Natural killer cell treated with Interleukin-12 subunit alpha and Interleukin-12 subunit beta and Interleukin-15 and Interleukin-18, amount 100 ng/mL, for 72 hours (primary cell): ENCODE measurements around the gene ASMT. TPM values are rescaled to one million over a fixed set of nuclear protein-coding genes. Genes with fewer than 3 reads are reported as not detected.
"Not testable (repeated sequence)": the region's sequence is repeated elsewhere in the genome, so short reads cannot be mapped to it uniquely, and the experiment has no call there.

ENCODE experiments used
- ATAC-seq, 2 donors: fragments of 150-1000 bp; cut with Tn5 transposase in 1 of 2; sonication (Bioruptor Pico), chemical (Tn5 transposase) in 1 of 2; 2 replicates each; pipeline ENCODE4 v1.10.0; 2021
- DNase-seq: peaks from one replicate; pipeline ENCODE4 v3.0.0; 2022; ENCODE audit warnings: low spot score
- H3K27ac Mint-ChIP-seq, 2 donors: 1 replicate in 1 of 2; 2 replicates in 1 of 2; pipeline ENCODE4 v1.8.0; 2022; ENCODE audit warnings: mixed read lengths in 2 of 2, mild to moderate bottlenecking in 1 of 2, moderate library complexity in 1 of 2
- H3K27me3 Mint-ChIP-seq, 2 donors: 1 replicate in 1 of 2; 2 replicates in 1 of 2; pipeline ENCODE4 v1.8.0; 2022; ENCODE audit warnings: mixed read lengths in 2 of 2
- H3K36me3 Mint-ChIP-seq: one replicate; pipeline ENCODE4 v1.8.0; 2022; ENCODE audit warnings: mixed read lengths
- H3K4me1 Mint-ChIP-seq, 2 donors: 1 replicate in 1 of 2; 2 replicates in 1 of 2; pipeline ENCODE4 v1.8.0; 2022; ENCODE audit warnings: low read depth in 2 of 2, mixed read lengths in 2 of 2, mild to moderate bottlenecking in 1 of 2
- H3K4me3 Mint-ChIP-seq: one replicate; pipeline ENCODE4 v1.8.0; 2022; ENCODE audit warnings: mixed read lengths
- H3K9me3 Mint-ChIP-seq: 2 replicates; pipeline ENCODE4 v1.8.0; 2022; ENCODE audit warnings: mixed read lengths
- total RNA-seq, 2 donors: library from RNA; stranded (reverse); gene quantifications; one replicate each; pipeline ENCODE4 v1.2.3, GENCODE V29; 2022

The ASMT gene
- total RNA-seq, 2 donors from 2014 or later = 1.7 to 1.8 TPM

DNA sequence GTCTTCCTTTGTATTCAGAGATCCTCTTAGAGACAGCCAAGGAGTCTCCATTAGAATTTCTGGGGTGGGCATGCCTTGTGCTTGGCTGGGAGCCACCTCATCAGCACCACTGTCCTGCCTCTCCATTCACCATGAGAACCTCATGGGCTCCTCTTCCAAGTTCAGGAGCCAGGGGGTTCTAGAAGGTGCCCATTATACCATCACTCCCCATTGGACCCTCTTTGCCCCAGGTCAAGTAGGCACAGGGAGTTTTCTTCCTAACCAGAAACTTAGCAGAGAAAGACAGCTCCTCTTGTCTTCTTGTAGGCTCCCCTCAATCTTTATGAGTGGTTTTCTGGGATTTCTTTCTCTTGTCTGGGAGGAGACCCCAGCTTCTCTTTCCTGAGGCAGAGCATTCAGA lies 31.1 kb downstream of the ASMT start:
- no peak for ATAC-seq
- no peak for DNase-seq
- peaks cover 11 to 19% of the 10 kb centered on the region in 2 donors for H3K27me3 Mint-ChIP-seq
- H3K9me3 Mint-ChIP-seq = no peaks in the 10 kb centered on the region
- H3K36me3 Mint-ChIP-seq = peaks cover 9% of the 10 kb centered on the region
- H3K27ac Mint-ChIP-seq = no peak overlapping the region
- H3K4me3 Mint-ChIP-seq = no peak overlapping the region
- peaks cover 0 to 3% of the 10 kb centered on the region in 2 donors for H3K4me1 Mint-ChIP-seq

DNA sequence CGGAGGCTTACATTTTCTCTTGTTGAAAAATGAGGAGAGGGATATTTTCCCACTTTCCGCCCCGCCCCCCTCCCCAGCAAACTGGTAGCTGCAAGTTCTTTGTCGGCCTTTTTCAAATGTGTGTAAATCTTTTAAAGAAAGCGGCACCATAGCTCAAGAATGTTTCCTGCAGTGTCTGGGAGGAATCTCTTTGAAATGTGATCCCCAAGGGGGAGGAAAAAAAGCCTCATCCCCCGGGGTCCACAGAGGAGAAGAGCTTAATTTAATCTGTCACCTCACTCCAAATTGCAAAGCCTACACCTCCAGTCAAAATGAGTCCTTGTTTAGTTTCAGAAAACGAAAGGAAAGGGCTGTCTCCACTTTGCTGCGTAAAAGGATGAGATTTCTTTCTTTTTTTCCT lies 34.8 kb downstream of the ASMT start:
- ATAC-seq (no peak), DNase-seq (no peak)
- no peak overlapping the region for H3K27ac Mint-ChIP-seq
- peaks cover 4 to 7% of the 10 kb centered on the region in 2 donors for H3K4me1 Mint-ChIP-seq
- H3K9me3 Mint-ChIP-seq = no peaks in the 10 kb centered on the region
- H3K27me3 Mint-ChIP-seq = peaks cover 7 to 11% of the 10 kb centered on the region in 2 donors
- H3K36me3 Mint-ChIP-seq = peaks cover 9% of the 10 kb centered on the region
- H3K4me3 Mint-ChIP-seq = no peak overlapping the region

DNA sequence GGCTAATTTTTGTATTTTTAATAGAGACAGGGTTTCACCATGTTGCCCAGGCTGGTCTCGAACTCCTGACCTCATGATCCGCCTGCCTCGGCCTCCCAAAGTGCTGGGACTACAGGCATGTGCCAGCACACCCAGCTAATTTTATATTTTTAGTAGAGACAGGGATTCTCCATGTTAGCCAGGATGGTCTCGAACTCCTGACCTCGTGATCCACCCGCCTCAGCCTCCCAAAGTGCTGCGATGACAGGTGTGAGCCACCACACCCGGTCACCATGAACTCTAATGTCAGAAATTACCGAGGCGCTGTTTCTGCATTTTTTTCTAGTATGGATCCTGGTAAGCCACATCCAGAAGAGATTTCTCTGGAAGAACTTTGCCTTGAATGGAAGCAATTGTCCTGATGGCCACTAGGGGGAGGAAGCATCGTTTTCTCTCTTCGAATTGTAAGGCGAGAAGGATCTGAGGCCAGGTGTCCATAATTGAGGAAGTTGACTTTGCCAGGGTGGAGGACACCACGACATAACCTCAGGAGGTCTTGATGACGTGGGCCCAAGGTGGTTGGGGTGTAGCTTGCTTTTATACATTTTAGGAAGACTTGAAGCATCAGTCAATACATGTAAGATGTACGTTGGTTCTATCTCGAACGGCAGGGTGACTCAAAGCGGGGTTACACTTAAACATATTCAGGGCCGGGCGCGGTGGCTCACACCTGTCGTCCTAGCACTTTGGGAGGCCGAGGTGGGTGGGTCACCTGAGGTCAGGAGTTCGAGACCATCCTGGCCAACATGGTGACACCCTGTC lies 37.4 kb downstream of the ASMT start:
- DNase-seq, ATAC-seq, H3K36me3 Mint-ChIP-seq, H3K9me3 Mint-ChIP-seq, H3K4me3 Mint-ChIP-seq, H3K27me3 Mint-ChIP-seq: not testable (repeated sequence)
- Mint-ChIP-seq H3K4me1 (peaks cover 13 to 14% of the 10 kb centered on the region in 2 donors), H3K27ac (peak overlapping the region in 1 of 2 donors; percentile 75)

DNA sequence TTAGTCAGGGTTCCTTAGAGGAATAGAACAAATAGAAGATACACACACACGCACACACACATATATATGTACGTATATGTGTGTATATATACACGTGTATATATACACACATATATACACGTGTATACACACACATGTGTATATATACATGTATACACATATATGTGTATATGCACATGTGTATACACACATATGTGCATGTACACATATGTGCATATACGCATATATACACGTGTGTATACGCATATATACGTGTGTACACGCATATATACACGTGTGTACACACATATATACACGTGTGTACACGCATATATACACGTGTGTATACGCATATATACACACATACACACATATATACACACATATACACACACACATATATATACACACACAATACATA lies 41.5 kb downstream of the ASMT start:
- H3K4me1 Mint-ChIP-seq = peaks cover 33 to 41% of the 10 kb centered on the region in 2 donors
- no peaks in the 10 kb centered on the region for H3K9me3 Mint-ChIP-seq
- no peak overlapping the region for H3K4me3 Mint-ChIP-seq
- ATAC-seq (no peak), DNase-seq (no peak)
- H3K27ac Mint-ChIP-seq = peak overlapping the region; percentile 95
- H3K36me3 Mint-ChIP-seq = peaks cover 7% of the 10 kb centered on the region
- no peaks in the 10 kb centered on the region for H3K27me3 Mint-ChIP-seq

DNA sequence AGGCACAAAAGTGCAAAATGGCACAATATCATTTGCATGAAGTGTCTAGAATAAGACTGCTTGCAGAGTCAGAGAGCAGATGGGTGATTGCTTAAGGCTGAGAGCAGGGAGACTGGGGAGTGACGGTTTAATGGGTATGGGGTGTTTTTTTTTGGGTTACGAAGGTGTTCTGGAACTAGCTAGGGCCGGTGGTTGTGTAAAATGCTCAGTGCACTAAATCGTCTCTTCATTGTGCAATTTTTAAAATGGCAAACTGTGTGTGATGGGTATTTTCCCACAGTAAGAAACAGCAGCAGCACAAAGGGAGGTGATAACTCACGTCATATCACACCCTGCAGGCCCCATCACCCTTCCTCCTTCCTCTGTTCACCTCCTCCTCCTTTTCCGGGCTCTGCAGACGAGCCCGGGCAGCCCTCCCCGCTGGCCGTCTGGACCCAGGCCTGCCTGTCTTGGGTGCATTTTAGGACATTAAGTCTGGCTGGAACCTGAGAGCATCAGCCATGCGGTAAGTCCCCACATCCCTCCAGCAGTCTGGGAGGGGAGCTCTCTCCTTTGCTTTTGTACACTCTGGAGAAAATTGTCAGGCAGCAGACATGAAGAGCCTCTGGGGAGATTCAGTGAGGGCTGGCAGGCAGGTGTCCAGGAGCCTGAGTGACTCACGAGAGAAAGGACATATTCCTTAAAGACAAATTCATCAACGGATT lies 42.7 kb downstream of the ASMT start:
- H3K9me3 Mint-ChIP-seq = no peaks in the 10 kb centered on the region
- DNase-seq (peak; percentile 89), ATAC-seq (peak; percentile 84 to 95)
- H3K4me3 Mint-ChIP-seq = peak overlapping the region; percentile 83
- no peaks in the 10 kb centered on the region for H3K27me3 Mint-ChIP-seq
- H3K36me3 Mint-ChIP-seq = peaks cover 7% of the 10 kb centered on the region
- peaks cover 33 to 40% of the 10 kb centered on the region in 2 donors for H3K4me1 Mint-ChIP-seq
- peak overlapping the region; percentile 95 for H3K27ac Mint-ChIP-seq

DNA sequence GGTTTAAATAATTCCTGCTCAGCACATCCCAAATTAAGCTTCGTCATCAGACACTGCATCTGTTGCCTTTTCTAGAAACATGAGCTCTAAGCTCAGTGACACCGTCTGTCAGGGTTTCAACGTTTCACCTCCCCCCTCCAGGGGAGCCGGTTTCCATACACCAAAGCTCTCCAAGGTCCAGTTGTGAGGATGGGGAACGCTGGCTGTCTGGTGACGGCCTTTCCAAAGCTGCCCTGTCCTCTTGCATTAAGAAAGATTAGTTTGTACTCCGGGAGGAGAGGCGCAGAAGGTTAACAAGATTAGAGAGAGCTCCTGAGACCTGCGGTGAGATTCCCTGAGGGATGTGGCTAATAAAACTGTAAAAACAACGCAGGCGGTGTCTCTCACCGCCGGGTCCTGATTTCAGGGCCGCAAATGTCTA lies 43.2 kb downstream of the ASMT start:
- ATAC-seq = peak in 1 of 2 donors; percentile 27

DNA sequence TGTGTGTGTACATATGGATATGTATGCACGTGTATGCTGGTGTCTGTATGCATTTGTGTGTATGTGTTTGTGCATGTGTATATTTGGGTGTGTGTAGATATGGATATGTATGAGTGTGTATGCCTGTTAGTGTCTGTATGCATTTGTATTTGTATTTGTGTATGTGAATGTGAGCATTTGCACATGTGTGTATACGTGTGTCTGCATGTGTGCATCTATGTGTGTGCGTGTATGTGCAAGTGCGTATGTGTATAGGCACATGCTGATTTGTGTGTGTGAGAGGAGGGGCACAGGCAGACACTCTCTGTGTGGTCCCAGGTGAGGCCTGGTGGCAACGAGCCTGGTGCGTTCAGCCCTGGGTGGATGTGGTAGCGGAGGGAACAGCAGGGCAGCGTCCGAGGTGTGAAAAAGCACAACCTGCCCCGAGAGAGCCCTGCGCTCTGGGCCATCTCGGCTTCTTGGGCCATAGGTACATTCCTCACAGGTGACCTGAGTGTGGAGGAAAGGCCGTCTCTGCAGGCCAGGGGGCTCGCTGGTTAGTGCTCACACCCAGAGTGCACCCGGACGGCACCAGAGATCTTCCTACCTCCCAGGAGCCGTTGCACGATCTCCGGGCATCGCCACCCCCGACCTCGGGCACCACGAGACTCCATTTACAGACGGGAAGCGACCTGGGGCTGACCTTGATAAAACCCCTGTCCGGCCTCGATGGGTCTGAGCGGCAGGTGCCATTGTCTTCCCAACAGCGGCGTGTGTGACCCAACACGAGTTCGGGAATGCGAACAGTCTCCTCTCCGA lies 45.0 kb downstream of the ASMT start:
- Mint-ChIP-seq H3K27me3 (no peaks in the 10 kb centered on the region), H3K4me1 (peaks cover 37 to 47% of the 10 kb centered on the region in 2 donors), H3K9me3 (no peaks in the 10 kb centered on the region), H3K36me3 (peaks cover 7% of the 10 kb centered on the region), H3K4me3 (peak overlapping the region; percentile 83), H3K27ac (peak overlapping the region; percentile 95)
- ATAC-seq (no peak), DNase-seq (no peak)

More for the DNA sequence above, 43.2 kb downstream of the ASMT start:
- Mint-ChIP-seq H3K27me3 (no peaks in the 10 kb centered on the region), H3K36me3 (peaks cover 7% of the 10 kb centered on the region), H3K9me3 (no peaks in the 10 kb centered on the region), H3K4me3 (peak overlapping the region; percentile 83), H3K4me1 (peaks cover 35 to 42% of the 10 kb centered on the region in 2 donors), H3K27ac (peak overlapping the region; percentile 95)
- DNase-seq = no peak

DNA sequence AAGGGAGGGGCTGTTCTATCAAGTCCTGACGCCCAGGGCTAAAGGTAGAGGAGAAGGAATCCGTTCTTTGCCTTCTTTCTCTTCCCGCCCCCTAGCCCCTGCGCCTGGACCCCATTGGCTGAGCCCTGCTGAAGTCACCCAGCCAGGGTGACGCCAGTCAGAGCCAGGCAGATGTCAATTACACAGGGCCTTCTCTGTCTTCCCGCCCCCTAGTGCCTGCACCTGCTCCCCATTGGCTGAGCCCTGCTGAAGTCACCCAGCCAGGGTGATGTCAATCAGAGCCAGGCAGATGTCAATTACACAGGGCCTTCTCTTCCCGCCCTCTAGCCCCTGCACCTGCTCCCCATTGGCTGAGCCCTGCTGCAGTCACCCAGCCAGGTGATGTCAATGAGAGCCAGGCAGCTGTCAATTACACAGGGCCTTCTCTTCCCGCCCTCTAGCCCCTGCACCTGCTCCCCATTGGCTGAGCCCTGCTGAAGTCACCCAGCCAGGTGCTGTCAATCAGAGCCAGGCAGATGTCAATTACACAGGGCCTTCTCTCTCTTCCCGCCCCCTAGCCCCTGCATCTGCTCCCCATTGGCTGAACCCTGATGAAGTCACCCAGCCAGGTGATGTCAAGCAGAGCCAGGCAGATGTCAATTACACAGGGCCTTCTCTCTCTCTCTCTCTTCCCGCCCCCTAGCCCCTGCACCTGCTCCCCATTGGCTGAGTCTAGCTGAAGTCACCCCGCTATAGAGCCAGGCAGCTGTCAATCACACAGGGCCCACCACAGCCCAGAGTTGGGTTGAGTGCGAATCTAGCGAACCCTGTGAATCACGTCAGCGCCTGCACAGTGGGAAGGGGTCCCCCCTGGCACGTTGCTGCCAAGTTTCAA lies 46.4 kb downstream of the ASMT start:
- ATAC-seq = peak in 1 of 2 donors; percentile 92
- peak overlapping the region; percentile 4 for H3K4me3 Mint-ChIP-seq
- peak; percentile 95 for DNase-seq
- H3K9me3 Mint-ChIP-seq = no peaks in the 10 kb centered on the region
- H3K27ac Mint-ChIP-seq = peak overlapping the region in 1 of 2 donors; percentile 97
- peaks cover 39 to 41% of the 10 kb centered on the region in 2 donors for H3K4me1 Mint-ChIP-seq
- H3K36me3 Mint-ChIP-seq = peaks cover 11% of the 10 kb centered on the region
- H3K27me3 Mint-ChIP-seq = no peaks in the 10 kb centered on the region

DNA sequence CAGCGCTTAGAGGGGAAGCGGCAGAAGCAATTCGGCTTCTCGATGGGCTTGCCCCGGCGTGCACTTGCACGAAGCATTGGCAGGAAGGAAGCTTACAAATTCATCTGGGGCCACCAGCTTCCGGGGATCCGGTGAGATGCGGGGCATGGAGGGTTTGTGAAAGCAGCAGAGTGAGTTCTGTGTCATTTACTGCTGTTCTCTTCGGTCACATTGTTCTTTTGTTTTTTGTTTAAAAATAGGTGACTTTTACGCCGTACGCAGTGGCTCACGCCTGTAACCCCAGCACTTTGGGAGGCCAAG lies 47.0 kb downstream of the ASMT start:
- Mint-ChIP-seq H3K27me3 (no peaks in the 10 kb centered on the region), H3K36me3 (peaks cover 12% of the 10 kb centered on the region), H3K4me1 (peaks cover 41 to 45% of the 10 kb centered on the region in 2 donors), H3K9me3 (no peaks in the 10 kb centered on the region), H3K4me3 (no peak overlapping the region), H3K27ac (peak overlapping the region in 1 of 2 donors; percentile 97)
- no peak for ATAC-seq
- DNase-seq = no peak

DNA sequence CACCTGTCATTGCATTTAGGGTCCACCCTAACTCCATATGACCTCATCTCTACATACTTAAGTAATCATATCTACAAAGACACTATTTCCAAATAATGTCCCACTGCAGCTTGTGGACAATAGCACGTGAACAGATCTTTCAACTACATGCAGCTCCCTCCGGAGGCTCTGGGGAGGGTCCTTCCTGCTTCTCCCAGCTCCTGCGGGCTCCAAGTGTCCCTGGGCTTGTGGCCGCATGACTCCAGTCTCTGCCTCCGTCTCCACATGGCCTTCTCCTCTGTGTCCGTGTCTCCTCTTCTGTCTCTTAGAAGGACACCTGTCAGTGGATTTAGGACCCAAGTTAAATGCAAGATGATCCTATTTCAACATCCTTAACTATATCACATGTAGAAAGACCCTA lies 52.7 kb downstream of the ASMT start:
- Mint-ChIP-seq H3K4me3 (no peak overlapping the region), H3K9me3 (no peaks in the 10 kb centered on the region), H3K36me3 (peaks cover 9% of the 10 kb centered on the region), H3K27ac (peak overlapping the region in 1 of 2 donors; percentile 77), H3K27me3 (no peaks in the 10 kb centered on the region), H3K4me1 (peaks cover 7 to 31% of the 10 kb centered on the region in 2 donors)
- ATAC-seq = no peak
- no peak for DNase-seq

DNA sequence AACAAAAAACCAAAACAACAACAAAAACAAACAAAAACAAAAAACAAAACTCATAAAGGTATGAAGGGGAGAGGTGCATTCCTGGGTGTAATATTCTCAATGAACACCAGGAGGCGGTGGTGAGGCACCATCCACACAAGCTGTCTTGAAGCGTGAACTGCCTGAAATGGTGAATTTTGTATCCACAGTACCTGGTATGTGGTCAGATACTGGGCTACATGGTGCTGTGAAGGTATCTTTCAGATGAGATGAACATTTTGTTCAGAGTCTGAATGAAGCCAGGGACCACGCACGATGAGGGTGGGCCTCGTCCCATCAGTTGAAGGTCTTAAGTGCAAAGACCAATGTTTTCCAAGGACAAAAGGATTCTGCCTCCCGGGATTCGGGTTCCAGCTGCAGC lies 58.5 kb downstream of the ASMT start:
- ATAC-seq (peak in 1 of 2 donors; percentile 61), DNase-seq (no peak)
- H3K4me1 Mint-ChIP-seq = peaks cover 0 to 9% of the 10 kb centered on the region in 2 donors
- no peak overlapping the region for H3K27ac Mint-ChIP-seq
- peaks cover 5% of the 10 kb centered on the region for H3K36me3 Mint-ChIP-seq
- no peak overlapping the region for H3K4me3 Mint-ChIP-seq
- no peaks in the 10 kb centered on the region for H3K9me3 Mint-ChIP-seq
- no peaks in the 10 kb centered on the region for H3K27me3 Mint-ChIP-seq

DNA sequence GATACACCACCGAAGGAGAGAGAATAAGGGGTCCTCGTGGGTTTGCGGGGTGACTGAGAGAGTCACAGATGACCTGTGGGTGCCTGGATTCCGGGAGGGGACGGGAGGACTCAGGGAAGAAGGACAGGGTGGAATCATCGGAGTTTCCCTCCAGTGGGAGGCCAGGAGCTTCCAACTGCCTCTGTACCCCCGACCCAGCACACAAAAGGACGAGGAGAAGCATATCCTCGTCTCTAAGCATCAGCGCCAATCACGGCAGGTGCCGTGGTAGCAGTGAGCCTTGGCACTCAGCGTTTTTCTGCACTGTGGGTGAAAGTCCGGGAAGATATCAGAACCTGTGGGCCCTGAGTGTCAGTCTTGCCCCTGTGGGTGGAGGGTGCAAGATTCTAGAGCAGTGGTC lies 62.0 kb downstream of the ASMT start:
- H3K27ac Mint-ChIP-seq = peak overlapping the region in 1 of 2 donors; percentile 48

DNA sequence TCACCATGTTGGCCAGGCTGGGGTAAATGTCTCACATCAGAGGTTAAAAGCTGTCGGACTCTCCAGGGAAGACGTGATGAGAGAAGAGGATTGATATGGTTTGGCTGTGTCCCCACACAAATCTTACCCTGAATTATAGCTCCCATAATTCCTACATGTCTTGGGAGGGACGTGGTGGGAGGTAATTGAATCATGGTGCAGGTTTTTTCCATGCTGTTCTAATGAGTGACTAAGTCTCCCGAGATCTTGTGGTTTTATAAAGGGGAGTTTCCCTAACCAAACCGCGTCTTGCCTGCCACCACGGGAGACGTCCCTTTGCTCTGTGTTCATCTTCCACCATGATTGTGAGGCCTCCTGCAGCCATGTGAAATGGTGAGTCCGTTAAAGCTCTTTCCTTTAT lies 64.4 kb downstream of the ASMT start:
- no peaks in the 10 kb centered on the region for H3K27me3 Mint-ChIP-seq

More for the DNA sequence above, 62.0 kb downstream of the ASMT start:
- H3K4me3 Mint-ChIP-seq = no peak overlapping the region
- no peaks in the 10 kb centered on the region for H3K9me3 Mint-ChIP-seq
- DNase-seq = no peak
- H3K27me3 Mint-ChIP-seq = no peaks in the 10 kb centered on the region
- H3K36me3 Mint-ChIP-seq = peaks cover under 1% of the 10 kb centered on the region
- ATAC-seq = no peak
- H3K4me1 Mint-ChIP-seq = peaks cover 15 to 28% of the 10 kb centered on the region in 2 donors

More for the DNA sequence above, 64.4 kb downstream of the ASMT start:
- Mint-ChIP-seq H3K36me3 (peaks cover 6% of the 10 kb centered on the region), H3K4me3 (peak overlapping the region; percentile 13), H3K9me3 (no peaks in the 10 kb centered on the region), H3K27ac (peak overlapping the region in 1 of 2 donors; percentile 70), H3K4me1 (peaks cover 31 to 38% of the 10 kb centered on the region in 2 donors)
- peak; percentile 63 for DNase-seq
- peak; percentile 72 to 74 for ATAC-seq
